H1 (cell line): ENCODE data around the gene TBC1D25. TPM values are rescaled to one million over a fixed set of nuclear protein-coding genes. Genes with fewer than 3 reads are reported as not detected.

ENCODE experiments used
- CTCF ChIA-PET: fragments of 300-600 bp; sonication (Branson Sonifier 250); formaldehyde crosslinking; loops from one replicate; lab custom pipeline; 2021; ENCODE audit not compliant: partially characterized antibody; lab: Charles Lee
- POLR2A ChIA-PET: fragments of 300-600 bp; sonication (Branson Sonifier 250); formaldehyde crosslinking; loops from one replicate; lab custom pipeline; 2021; ENCODE audit warnings: inconsistent platforms; ENCODE audit not compliant: partially characterized antibody; lab: Charles Lee
- DNase-seq, 2 experiments: peaks; one replicate each; pipeline versions ENCODE4 v3.0.0 to v3.0.0-alpha.2; 2010 to 2022; ENCODE audit warnings: low spot score in 2 of 2, low read depth in 1 of 2, mixed read lengths in 1 of 2
- FAIRE-seq: peaks from 2 replicates; lab custom pipeline; 2011; peaks lifted over from hg19 to GRCh38; lab: Jason Lieb, UNC
- H2AFZ ChIP-seq: 2 replicates; pipeline ENCODE4 v1.8.1; 2012; ENCODE audit warnings: low read length, inconsistent platforms
- H2AK5ac ChIP-seq: 2 replicates; pipeline ENCODE4 v1.6.1; 2013; ENCODE audit warnings: low read depth, low read length
- H2BK120ac ChIP-seq: replicated peaks from 2 replicates; pipeline ENCODE3; 2013; ENCODE audit warnings: low read depth, low read length, inconsistent platforms
- H2BK12ac ChIP-seq: 2 replicates; pipeline ENCODE4 v1.6.1; 2013; ENCODE audit warnings: low read depth, low read length
- H2BK15ac ChIP-seq: 2 replicates; pipeline ENCODE4 v1.6.1; 2013; ENCODE audit warnings: low read length
- H2BK20ac ChIP-seq: 2 replicates; pipeline ENCODE4 v1.6.1; 2013; ENCODE audit warnings: low read length
- H2BK5ac ChIP-seq: 2 replicates; pipeline ENCODE4 v1.6.1; 2013; ENCODE audit warnings: low read depth, low read length
- H3K14ac ChIP-seq: 2 replicates; pipeline ENCODE4 v1.6.1; 2013; ENCODE audit warnings: inconsistent platforms; ENCODE audit not compliant: insufficient read length
- H3K18ac ChIP-seq: 2 replicates; pipeline ENCODE4 v1.6.1; 2013; ENCODE audit warnings: low read length; ENCODE audit errors: extremely low read depth
- H3K23ac ChIP-seq: 2 replicates; pipeline ENCODE4 v1.6.1; 2013; ENCODE audit warnings: inconsistent platforms; ENCODE audit not compliant: insufficient read length
- H3K23me2 ChIP-seq: 2 replicates; pipeline ENCODE4 v1.6.1; 2013; ENCODE audit warnings: low read depth, low read length
- H3K27ac ChIP-seq: 2 replicates; pipeline ENCODE4 v1.6.1; 2011; ENCODE audit warnings: low read depth, low read length, inconsistent platforms
- H3K27me3 ChIP-seq, 4 experiments: replicated peaks in 1 of 4; 1 replicate in 1 of 4; 2 replicates in 3 of 4; pipeline versions ENCODE4 v1.6.1 to v1.8.1; 2011 to 2013; ENCODE audit warnings: low read length in 3 of 4, mild to moderate bottlenecking in 3 of 4, inconsistent platforms in 2 of 4, mixed read lengths in 2 of 4, moderate library complexity in 1 of 4; ENCODE audit not compliant: control insufficient read depth in 3 of 4, insufficient read depth in 3 of 4; ENCODE audit errors: extremely low read depth in 1 of 4
- H3K36me3 ChIP-seq, 4 experiments: 2 replicates each; pipeline versions ENCODE4 v1.6.1 to v1.8.1; 2011 to 2013; ENCODE audit warnings: mild to moderate bottlenecking in 4 of 4, low read length in 3 of 4, moderate library complexity in 2 of 4, control low read depth in 1 of 4, inconsistent platforms in 1 of 4; ENCODE audit not compliant: insufficient read depth in 4 of 4, control insufficient read depth in 2 of 4
- H3K4ac ChIP-seq: replicated peaks from 2 replicates; pipeline ENCODE3; 2013; ENCODE audit warnings: low read length, low read depth, mixed read lengths, inconsistent platforms; ENCODE audit not compliant: insufficient read length
- H3K4me1 ChIP-seq, 4 experiments: replicated peaks in 1 of 4; 1 replicate in 1 of 4; 2 replicates in 3 of 4; pipeline versions ENCODE4 v1.6.1 to v1.8.1; 2011 to 2013; ENCODE audit warnings: low read length in 3 of 4, inconsistent platforms in 2 of 4, mixed read lengths in 1 of 4; ENCODE audit not compliant: insufficient read depth in 4 of 4, control insufficient read depth in 3 of 4
- H3K4me2 ChIP-seq, 2 experiments: 2 replicates each; pipeline versions ENCODE4 v1.6.1 to v1.8.1; 2011 to 2013; ENCODE audit warnings: low read depth in 2 of 2, low read length in 2 of 2, control low read depth in 1 of 2, inconsistent platforms in 1 of 2, mild to moderate bottlenecking in 1 of 2; ENCODE audit not compliant: insufficient read depth in 1 of 2
- H3K4me3 ChIP-seq, 4 experiments: fragments of 200-600, 300-600 bp in 1 of 4; sonication (generic), shearing (Covaris generic), sonication (Bioruptor Twin) in 1 of 4; 2 replicates each; pipeline versions ENCODE4 v1.5.1 to v1.8.1; 2011 to 2016; ENCODE audit warnings: low read length in 4 of 4, low read depth in 3 of 4, control low read depth in 2 of 4, inconsistent platforms in 2 of 4, mild to moderate bottlenecking in 2 of 4, mixed read lengths in 1 of 4, moderate library complexity in 1 of 4; ENCODE audit not compliant: insufficient read depth in 2 of 4; ENCODE audit errors: extremely low read depth in 1 of 4
- H3K56ac ChIP-seq: replicated peaks from 2 replicates; pipeline ENCODE3; 2013; ENCODE audit warnings: low read depth, mild to moderate bottlenecking, mixed read lengths, low read length, inconsistent platforms; ENCODE audit not compliant: insufficient read length
- H3K79me1 ChIP-seq: 2 replicates; pipeline ENCODE4 v1.6.1; 2013; ENCODE audit warnings: low read depth, low read length, control low read depth
- H3K79me2 ChIP-seq, 2 experiments: 2 replicates each; pipeline versions ENCODE4 v1.6.1 to v1.8.1; 2012 to 2013; ENCODE audit warnings: low read length in 2 of 2, mild to moderate bottlenecking in 2 of 2, inconsistent platforms in 1 of 2; ENCODE audit not compliant: insufficient read depth in 2 of 2, control insufficient read depth in 1 of 2
- H3K9ac ChIP-seq, 4 experiments: replicated peaks in 1 of 4; 1 replicate in 1 of 4; 2 replicates in 3 of 4; pipeline versions ENCODE4 v1.6.1 to v1.8.1; 2011 to 2013; ENCODE audit warnings: low read depth in 3 of 4, low read length in 3 of 4, control low read depth in 2 of 4, mild to moderate bottlenecking in 2 of 4, moderate library complexity in 2 of 4, inconsistent platforms in 1 of 4; ENCODE audit errors: extremely low read depth in 1 of 4
- H3K9me3 ChIP-seq, 2 experiments: 2 replicates each; pipeline versions ENCODE4 v1.6.1 to v1.8.1; 2012 to 2013; ENCODE audit warnings: mild to moderate bottlenecking in 2 of 2, moderate library complexity in 2 of 2, control low read depth in 1 of 2, inconsistent platforms in 1 of 2, low read depth in 1 of 2, low read length in 1 of 2, mixed read lengths in 1 of 2; ENCODE audit not compliant: insufficient read depth in 2 of 2
- H4K20me1 ChIP-seq, 2 experiments: replicated peaks in 1 of 2; 2 replicates each; pipeline versions ENCODE3 to v1.8.1; 2011 to 2013; ENCODE audit warnings: inconsistent platforms in 2 of 2, low read length in 2 of 2, mild to moderate bottlenecking in 1 of 2; ENCODE audit not compliant: insufficient read depth in 2 of 2, control insufficient read depth in 1 of 2
- H4K5ac ChIP-seq: 2 replicates; pipeline ENCODE4 v1.6.1; 2013; ENCODE audit warnings: low read length, low read depth, mixed read lengths, inconsistent platforms; ENCODE audit not compliant: insufficient read length
- H4K8ac ChIP-seq: 2 replicates; pipeline ENCODE4 v1.8.0; 2013; ENCODE audit warnings: mild to moderate bottlenecking, moderate library complexity, low read length, inconsistent platforms; ENCODE audit not compliant: insufficient read depth; ENCODE audit errors: extremely low read depth
- H4K91ac ChIP-seq: replicated peaks from 2 replicates; pipeline ENCODE3; 2013; ENCODE audit warnings: low read length, mixed read lengths, inconsistent platforms; ENCODE audit not compliant: insufficient read length
- EP300 ChIP-seq, 2 experiments: IDR thresholded peaks; 1 replicate in 1 of 2; 2 replicates in 1 of 2; pipeline ENCODE4 v1.6.1; 2011 to 2012; ENCODE audit warnings: low read depth in 2 of 2, low read length in 2 of 2, mild to moderate bottlenecking in 2 of 2, borderline replicate concordance in 1 of 2, inconsistent platforms in 1 of 2, moderate library complexity in 1 of 2
- KDM4A ChIP-seq: IDR thresholded peaks from one replicate; pipeline ENCODE4 v1.7.1; 2012; ENCODE audit warnings: low read depth, mild to moderate bottlenecking, moderate library complexity, low read length, inconsistent platforms; ENCODE audit not compliant: severe bottlenecking
- SP2 ChIP-seq: IDR thresholded peaks from 2 replicates; pipeline ENCODE4 v1.6.1; 2012; ENCODE audit warnings: mild to moderate bottlenecking, low read length, inconsistent platforms
- WGBS, 2 experiments: shearing (Covaris generic) in 1 of 2; methylation state at CpG; one replicate each; pipeline versions ENCODE4 v1.1.6 to v1.1.7; 2013 to 2015; ENCODE audit warnings: low lambda C conversion rate in 2 of 2, mixed read lengths in 2 of 2, inconsistent platforms in 1 of 2, low coverage in 1 of 2, missing lambda C conversion rate in 1 of 2; ENCODE audit not compliant: insufficient replicate concordance in 2 of 2, insufficient coverage in 1 of 2, insufficient read length in 1 of 2; ENCODE audit errors: extremely low coverage in 1 of 2, missing lambda C conversion rate in 1 of 2; 5-methylcytosine and 5-hydroxymethylcytosine counted together
- polyA plus RNA-seq, 7 experiments: library from polyadenylated mRNA; depleted of rRNA in 3 of 7; stranded (reverse) in 5 of 7; unstranded in 2 of 7; fragments of >200 nt in 5 of 7; fragments of 200-250 nt in 2 of 7; gene quantifications; 1 replicate in 5 of 7; 2 replicates in 1 of 7; 4 replicates in 1 of 7; pipeline versions ENCODE4 v1.2.1 to v1.2.3, GENCODE V29; 2011 to 2013; ENCODE audit warnings: missing spikeins in 2 of 7, mixed read lengths in 2 of 7
- total RNA-seq: library from RNA; stranded (reverse); fragmentation: NEBNext Ultra II Directional; extraction: Animal tissue kit (Norgen Biotek cat#: 25700); gene quantifications from 2 replicates; pipeline ENCODE4 v1.2.1, GENCODE V29; 2021

TBC1D25 gene
- total and polyA plus RNA-seq, 2 of the 8 experiments (the other 6 are each of a cell fraction or from before 2014, with no cell fraction given): 6.5 to 6.8 TPM

DNA sequence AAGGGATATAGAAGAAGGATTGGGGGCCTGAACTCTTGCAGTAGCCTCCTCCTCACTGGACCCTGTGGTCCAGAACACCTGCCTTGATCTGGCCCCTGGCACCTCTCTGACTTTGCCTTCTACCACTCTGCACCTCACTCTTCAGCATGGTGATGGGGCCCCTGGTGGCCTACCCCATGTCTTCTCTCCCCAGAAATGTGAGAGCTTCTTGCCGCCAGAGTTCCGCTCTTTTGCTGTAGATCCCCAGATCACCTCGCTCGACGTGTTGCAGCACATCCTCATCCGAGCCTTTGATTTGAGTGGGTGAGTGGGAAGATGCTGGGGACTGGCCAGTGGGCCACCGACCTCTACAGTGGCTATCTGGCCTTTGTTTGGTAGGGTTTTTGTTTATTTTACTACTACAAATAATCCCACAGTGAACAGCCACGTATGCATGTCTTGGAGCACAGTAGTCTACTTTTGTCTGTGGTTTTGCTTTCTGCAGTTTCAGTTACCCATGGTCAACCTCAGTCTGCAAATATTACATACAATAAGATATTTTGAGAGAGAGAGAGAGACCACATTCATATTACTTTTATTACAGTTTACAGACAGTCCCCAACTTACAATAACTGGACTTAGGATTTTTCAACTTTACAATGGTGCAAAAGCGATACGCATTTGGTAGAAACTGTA is 1.8 kb downstream of the TBC1D25 start:
- H2BK120ac ChIP-seq: no peak overlapping the region
- no peak overlapping the region for H3K14ac ChIP-seq
- H4K91ac ChIP-seq: no peak overlapping the region
- H3K9me3 ChIP-seq: no peaks in the 10 kb centered on the region
- H3K79me1 ChIP-seq: 0 out of 2 replicates have a peak, but pooled peaks cover 2% of the 10 kb centered on the region
- H4K8ac ChIP-seq: no peak overlapping the region
- H3K79me2 ChIP-seq: 0 out of 4 replicates have a peak, but pooled peaks cover 0 to 5% of the 10 kb centered on the region in 2 experiments
- no peak overlapping the region for H2AFZ ChIP-seq
- H3K4me1 ChIP-seq: no peaks in the 10 kb centered on the region
- TF ChIP-seq KDM4A: no peak
- TF ChIP-seq SP2: no peak
- TF ChIP-seq EP300 (IDR thresholded peaks at IDR 0.05; ENCODE audit: borderline replicate concordance in 1 of 2, low read depth in 2 of 2, low read length in 2 of 2): no peak
- H2AK5ac ChIP-seq: no peak overlapping the region
- H2BK12ac ChIP-seq: no peak overlapping the region
- POLR2A ChIA-PET: no interaction called here
- no peak overlapping the region for H3K4me3 ChIP-seq
- no peak overlapping the region for H4K5ac ChIP-seq
- H2BK5ac ChIP-seq: no peak overlapping the region
- H3K18ac ChIP-seq: no peak overlapping the region
- no peak overlapping the region for H3K27ac ChIP-seq
- CTCF ChIA-PET: no interaction called here
- DNase-seq (no peak), FAIRE-seq (no peak)
- H2BK20ac ChIP-seq: no peak overlapping the region
- H4K20me1 ChIP-seq: no peaks in the 10 kb centered on the region
- no peak overlapping the region; a peak in 1 of 4 replicates for H3K4me2 ChIP-seq
- H2BK15ac ChIP-seq: no peak overlapping the region
- 89% methylated on average over 10 of the region's 10 CpGs; no CpG with 5 or more reads in 1 of the 2 experiments for WGBS, 2 experiments
- H3K56ac ChIP-seq: no peak overlapping the region
- H3K27me3 ChIP-seq: no peaks in the 10 kb centered on the region
- H3K4ac ChIP-seq: no peak overlapping the region
- peaks cover 0 to 4% (median 1%) of the 10 kb centered on the region in 4 experiments; a peak in 2 of 8 replicates for H3K36me3 ChIP-seq
- H3K23me2 ChIP-seq: no peaks in the 10 kb centered on the region
- no peak overlapping the region for H3K9ac ChIP-seq
- H3K23ac ChIP-seq: no peak overlapping the region
